ENCODE measurements around the gene MUC6.

MUC6 gene

GRCh38 chr11:965206-965775, 71.2 kb downstream of the MUC6 start:
- Histone ChIP-seq H3K9ac (ENCODE audit: low read depth, low read length) (no peak overlapping the region), H3K27ac (ENCODE audit: low read depth, low read length) (no peak overlapping the region), H3K27me3 (ENCODE audit: control insufficient read depth, insufficient read depth, low read length) (no peaks in the 10 kb centered on the region), H3K36me3 (ENCODE audit: control insufficient read depth, insufficient read depth, low read length) (peaks cover 41% of the 10 kb centered on the region), H3K4me1 (ENCODE audit: control insufficient read depth, insufficient read depth, low read length) (no peaks in the 10 kb centered on the region), H3K4me3 (ENCODE audit: low read depth, low read length) (no peak overlapping the region), H3K9me3 (ENCODE audit: control insufficient read depth, insufficient read depth, low read length) (peaks cover 8% of the 10 kb centered on the region; the same call in 1 of the 2 replicates)

- no peak overlapping the region for H3K9ac ChIP-seq (ENCODE audit: low read depth, low read length)
- no peak overlapping the region for H3K27ac ChIP-seq (ENCODE audit: low read depth, low read length)
- no peaks in the 10 kb centered on the region for H3K4me1 ChIP-seq (ENCODE audit: control insufficient read depth, insufficient read depth, low read length)
- no peaks in the 10 kb centered on the region for H3K27me3 ChIP-seq (ENCODE audit: control insufficient read depth, insufficient read depth, low read length)
- no peak overlapping the region for H3K4me3 ChIP-seq (ENCODE audit: low read depth, low read length)
- H3K36me3 ChIP-seq (ENCODE audit: control insufficient read depth, insufficient read depth, low read length), result peaks cover 44% of the 10 kb centered on the region
- peaks cover 8% of the 10 kb centered on the region; the same call in 1 of the 2 replicates for H3K9me3 ChIP-seq (ENCODE audit: control insufficient read depth, insufficient read depth, low read length)
Measured at GRCh38 chr11:963852-964251, 72.7 kb downstream of the MUC6 start.
